Keratinocyte (primary cell): ENCODE measurements around the gene CAPN2.

ENCODE experiments used
- EZH2 ChIP-seq: IDR thresholded peaks from one replicate; pipeline ENCODE4 v1.6.1; 2012; ENCODE audit warnings: inconsistent platforms, mild to moderate bottlenecking, low read length, moderate library complexity
- TF ChIP-seq, protein P1 (sequence below), 3 experiments: IDR thresholded peaks in 1 of 3; conservative IDR thresholded peaks in 1 of 3; optimal IDR thresholded peaks in 1 of 3; 2 replicates in 2 of 3; 3 replicates in 1 of 3; pipeline versions ENCODE3 to v1.5.1; 2011; ENCODE audit warnings: low read length in 3 of 3, mild to moderate bottlenecking in 3 of 3, moderate library complexity in 2 of 3, control low read depth in 1 of 3, inconsistent platforms in 1 of 3; ENCODE audit not compliant: insufficient read depth in 2 of 3; ENCODE audit errors: extremely low read depth in 1 of 3

GRCh38 chr1:223755992-223756775, 43.8 kb downstream of the CAPN2 start:
- TF ChIP-seq, protein P1, sequence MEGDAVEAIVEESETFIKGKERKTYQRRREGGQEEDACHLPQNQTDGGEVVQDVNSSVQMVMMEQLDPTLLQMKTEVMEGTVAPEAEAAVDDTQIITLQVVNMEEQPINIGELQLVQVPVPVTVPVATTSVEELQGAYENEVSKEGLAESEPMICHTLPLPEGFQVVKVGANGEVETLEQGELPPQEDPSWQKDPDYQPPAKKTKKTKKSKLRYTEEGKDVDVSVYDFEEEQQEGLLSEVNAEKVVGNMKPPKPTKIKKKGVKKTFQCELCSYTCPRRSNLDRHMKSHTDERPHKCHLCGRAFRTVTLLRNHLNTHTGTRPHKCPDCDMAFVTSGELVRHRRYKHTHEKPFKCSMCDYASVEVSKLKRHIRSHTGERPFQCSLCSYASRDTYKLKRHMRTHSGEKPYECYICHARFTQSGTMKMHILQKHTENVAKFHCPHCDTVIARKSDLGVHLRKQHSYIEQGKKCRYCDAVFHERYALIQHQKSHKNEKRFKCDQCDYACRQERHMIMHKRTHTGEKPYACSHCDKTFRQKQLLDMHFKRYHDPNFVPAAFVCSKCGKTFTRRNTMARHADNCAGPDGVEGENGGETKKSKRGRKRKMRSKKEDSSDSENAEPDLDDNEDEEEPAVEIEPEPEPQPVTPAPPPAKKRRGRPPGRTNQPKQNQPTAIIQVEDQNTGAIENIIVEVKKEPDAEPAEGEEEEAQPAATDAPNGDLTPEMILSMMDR (optimal IDR thresholded peaks at IDR 0.05 in 1 of 3, IDR thresholded peaks at IDR 0.05 in 1 of 3, conservative IDR thresholded peaks at IDR 0.05 in 1 of 3; ENCODE audit: extremely low read depth in 1 of 3, insufficient read depth in 2 of 3, low read length in 3 of 3), result no peak
- no peak for TF ChIP-seq EZH2
